Measurements from ENCODE around the gene GAS2L2.
A peak's percentile ranks its signal among the peaks of the same experiment; 100 is the strongest.
"Not testable (repeated sequence)": the region's sequence is repeated elsewhere in the genome, so short reads cannot be mapped to it uniquely, and the experiment has no call there.

GAS2L2 gene

DNA sequence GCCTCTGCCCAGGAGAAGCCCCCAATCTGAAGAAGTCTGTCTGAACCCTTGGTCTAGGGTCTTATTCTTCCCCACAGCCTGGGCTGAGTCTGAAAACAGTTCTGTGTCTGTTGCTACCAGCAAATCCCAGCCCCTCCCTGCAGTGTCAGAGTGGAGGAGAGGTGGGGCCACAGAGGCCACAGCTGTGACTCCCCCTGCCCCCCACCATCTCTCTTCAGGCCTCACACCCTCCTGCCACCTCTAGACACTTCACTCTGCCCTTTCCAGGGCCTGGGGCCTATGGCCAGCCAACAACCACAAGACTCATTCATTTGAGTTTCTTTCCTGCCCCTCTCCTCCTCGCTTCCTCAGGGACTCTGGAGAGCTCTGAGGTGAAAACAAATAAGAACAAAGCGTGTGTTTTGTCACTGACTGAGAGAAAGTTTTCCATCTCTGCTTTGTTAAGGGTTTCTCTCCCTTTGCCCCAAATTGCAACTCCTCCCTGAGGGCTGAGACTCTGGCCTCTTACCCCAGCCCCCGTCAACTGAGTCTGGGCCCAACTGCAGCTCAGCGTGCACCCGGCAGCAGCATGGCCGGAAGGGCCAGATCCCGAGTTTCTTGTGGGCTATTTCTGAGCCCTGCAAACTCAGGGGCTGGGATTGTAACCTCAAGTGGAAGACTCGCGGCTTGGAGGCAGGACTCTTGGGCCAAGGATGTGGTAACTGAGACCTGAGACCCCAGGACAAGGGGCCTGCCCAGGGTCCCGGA lies 20.8 kb upstream of the GAS2L2 start:
- no peak for DNase-seq (ENCODE audit: low read depth, low spot score)

DNA sequence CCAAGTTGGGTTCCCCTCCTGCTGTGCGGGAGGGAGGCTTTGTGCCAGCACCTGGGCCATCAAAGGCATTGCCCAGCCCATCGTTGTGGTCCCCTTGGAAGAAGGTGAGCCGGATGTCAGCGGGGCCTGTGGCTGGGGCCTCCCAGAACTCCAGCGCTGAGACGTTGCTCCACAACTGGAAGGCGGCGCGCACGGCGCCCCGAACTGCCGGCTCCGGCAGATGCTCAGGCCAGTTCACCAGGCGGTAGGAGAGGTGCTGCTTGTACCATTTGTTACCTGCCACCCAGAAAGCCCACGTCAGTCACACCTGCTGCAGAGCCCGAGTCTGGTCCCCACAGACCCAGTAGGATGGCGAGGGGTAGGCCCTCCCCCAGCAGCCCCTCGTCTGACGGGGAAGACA lies 20.1 kb upstream of the GAS2L2 start:
- DNase-seq (ENCODE audit: low read depth, low spot score) = no peak

DNA sequence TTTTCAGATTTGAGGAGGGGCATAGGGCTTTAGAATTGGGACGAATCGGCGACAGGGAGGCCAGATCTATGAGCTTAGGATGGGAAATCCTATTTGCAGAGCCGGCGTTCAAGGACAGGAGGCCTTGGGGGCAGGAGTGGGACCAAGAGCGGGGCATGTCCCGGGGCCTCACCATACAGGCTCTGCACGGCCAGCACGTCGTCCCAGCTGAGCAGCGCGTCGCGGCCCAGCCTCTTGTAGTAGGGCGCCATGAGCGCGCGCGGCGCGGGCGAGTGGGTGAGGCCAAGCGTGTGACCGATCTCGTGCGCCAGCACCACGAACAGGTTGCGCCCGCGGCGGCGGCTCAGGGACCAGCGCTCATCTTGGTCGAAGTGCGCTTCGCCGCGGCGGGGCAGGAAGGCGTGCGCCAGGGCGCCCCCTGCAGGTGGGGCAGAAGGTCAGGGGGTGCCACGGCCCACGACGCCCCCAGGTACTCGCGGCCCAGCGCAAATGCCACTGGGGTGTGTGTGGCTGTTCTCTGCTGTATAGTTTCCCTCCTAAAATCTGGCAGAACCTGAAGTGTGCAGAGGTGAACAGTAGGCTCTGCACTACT lies 17.0 kb upstream of the GAS2L2 start:
- no peak for DNase-seq (ENCODE audit: low read depth, low spot score)

DNA sequence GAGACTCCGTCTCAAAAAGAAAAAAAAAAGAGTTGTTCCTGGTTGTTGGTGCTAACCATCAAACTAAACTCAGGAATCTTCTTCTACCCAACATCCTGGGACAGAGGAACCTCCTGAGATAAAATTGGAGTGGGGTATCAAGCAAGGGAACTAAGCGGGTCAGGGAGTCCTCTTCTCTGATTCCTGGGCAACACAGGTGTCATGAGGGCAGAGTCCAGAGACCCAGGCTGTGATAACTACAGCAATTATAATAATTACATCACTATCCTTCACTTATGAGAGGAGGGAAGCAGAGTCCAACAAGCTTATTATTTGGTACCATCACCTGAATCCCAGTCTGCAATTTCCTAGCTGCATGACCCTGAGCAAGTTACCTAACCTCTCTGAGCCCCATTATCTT lies 15.8 kb upstream of the GAS2L2 start:
- no peak for DNase-seq (ENCODE audit: low read depth, low spot score)

DNA sequence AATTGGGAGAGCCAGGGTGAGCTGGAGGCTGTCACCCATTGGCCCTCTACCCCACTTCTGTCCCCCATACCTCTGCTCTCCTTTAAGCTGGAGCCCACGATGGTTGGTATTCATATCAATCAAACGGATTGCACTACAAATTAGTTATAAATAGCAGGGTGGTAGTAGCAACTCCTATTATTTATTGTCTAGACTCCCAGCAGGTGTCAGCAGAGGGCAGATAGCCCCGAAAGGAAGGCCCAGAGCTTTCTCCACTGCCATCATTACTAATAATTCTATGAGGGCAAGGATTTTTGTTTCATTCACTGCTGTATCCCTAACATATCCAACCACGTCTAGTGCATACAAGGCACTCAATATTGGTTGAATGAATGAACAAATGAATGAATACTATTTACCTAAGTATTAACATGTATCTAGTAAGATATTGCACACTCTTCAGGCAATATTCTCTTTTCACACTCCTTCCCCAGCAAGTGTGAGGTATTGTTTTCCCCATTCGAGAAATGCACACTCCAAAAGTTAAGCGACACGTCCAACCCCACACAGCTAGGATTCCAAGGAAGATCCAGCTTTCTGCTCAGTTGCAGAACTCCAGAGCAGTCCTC lies 14.0 kb upstream of the GAS2L2 start:
- no peak for DNase-seq (ENCODE audit: low read depth, low spot score)

DNA sequence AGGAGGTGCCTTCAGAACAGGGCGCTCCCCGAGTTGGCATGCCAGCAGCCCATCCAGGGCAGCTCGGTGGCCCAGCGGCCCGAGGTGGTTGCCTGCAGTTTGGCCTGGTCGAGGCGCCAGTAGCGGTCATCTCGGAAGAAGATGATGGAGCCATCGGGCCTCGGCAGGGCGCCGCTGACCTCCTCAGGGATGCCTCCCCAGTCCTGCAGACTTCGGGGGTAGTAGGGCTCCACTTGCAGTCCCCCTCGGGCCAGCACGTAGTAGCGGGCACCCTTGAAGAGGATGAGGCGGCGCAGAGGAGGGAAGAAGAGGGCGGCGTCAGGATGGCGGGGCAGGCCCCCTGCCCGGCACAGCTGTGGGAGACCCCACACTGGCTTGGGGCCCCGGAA lies 13.4 kb upstream of the GAS2L2 start:
- DNase-seq (ENCODE audit: low read depth, low spot score) = no peak

DNA sequence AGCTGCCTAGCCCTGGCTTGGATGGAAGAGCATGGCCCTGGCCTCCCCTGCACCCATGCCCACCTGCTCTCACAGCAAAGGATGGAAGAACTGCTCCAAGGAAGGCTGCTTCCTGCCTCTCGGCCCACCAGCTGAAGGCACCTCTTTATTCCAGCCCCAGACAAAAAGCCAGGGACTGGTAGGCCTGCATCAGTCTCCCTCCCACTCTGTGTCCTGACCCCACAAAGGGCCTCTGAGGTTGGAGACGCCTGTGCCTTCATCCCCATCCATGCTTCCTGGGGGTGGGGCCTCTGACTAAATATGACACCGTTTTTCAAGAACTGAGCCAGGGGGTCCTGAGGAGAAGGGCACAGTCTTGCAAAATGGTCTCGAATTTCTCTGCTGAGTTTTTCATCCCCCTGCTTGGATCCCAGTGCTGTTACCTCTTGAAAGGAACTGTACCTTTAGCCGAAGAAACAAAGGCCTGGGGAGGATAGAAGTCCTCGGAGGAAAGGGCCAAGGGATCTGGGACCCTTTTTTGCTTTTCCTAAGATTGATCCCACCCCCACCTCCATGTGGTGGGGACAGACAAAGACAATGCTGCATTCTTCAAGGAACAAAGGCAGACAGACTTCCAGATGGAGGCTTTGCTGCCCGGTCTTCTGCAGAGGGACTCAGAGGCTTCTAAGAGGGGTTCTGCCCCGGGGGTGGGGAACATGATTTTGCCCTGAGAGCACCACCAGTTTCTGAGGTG lies 12.9 kb upstream of the GAS2L2 start:
- DNase-seq (ENCODE audit: low read depth, low spot score) = no peak

DNA sequence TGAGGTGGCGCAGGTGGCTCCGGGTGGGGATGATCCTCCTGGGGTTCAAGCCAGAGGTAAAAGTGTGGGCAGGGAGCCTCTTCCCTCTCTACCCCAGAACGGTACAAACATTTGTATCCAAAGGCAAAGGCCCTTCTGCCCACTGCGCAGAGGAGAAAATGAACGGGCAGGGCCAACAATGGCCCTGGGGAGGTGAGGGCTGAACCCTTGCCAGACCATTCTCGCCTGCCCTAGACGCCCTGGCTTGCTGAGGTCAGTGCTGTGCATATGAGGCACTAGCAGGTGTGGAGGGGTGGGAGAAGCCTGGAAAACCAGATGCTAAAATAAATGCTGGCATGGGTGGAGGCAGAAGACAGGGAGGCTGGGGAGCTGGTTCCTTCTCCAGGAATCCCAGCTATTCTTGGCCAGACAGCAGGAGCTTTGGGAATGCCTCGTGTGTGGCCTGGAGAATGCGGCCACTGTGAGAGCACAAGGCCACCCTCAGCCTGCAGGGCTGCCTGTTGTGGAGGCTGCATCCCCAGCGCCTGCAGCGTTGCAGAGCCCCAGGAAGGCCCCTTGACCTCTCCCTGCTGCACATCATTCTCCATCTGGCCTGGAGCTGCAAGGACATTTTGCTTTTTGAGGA lies 12.2 kb upstream of the GAS2L2 start:
- no peak for DNase-seq (ENCODE audit: low read depth, low spot score)

DNA sequence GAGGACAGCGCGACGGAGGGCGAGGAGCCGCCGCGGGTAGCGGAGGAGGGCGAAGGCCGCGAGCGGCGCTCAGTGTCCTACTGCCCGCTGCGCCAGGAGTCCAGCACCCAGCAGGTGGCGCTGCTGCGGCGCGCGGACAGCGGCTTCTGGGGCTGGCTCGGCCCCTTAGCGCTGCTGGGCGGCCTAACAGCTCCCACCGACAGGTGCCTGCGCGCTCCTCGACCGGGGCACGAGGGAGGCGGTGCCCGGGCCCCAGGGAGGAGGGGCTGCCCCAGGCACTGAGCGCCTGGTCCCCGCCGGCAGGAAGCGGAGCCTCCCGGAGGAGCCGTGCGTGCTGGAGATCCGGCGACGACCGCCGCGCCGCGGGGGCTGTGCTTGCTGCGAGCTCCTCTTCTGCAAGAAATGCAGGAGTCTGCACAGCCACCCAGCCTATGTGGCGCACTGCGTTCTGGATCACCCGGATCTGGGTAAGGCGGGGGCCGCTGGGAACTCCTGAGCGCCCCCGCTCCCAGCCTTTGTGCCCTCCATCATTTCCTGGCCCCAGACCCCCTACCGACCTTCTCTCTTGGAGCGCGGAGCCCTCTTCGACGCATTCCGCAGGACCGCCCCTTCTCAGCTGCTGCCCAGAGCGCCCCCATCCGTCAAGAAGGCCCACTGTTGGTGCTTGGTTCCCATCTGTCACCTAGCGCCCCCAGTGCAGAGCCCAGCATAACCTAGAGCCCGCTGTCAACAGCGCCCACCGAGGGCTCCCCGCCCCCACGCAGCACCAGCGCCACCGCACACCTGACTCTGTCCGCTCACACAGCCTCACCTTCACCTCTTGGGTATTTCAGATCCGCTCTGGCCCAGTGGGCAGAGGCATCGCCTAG lies 11.3 kb upstream of the GAS2L2 start:
- peak; percentile 65 for DNase-seq (ENCODE audit: low read depth, low spot score)

DNA sequence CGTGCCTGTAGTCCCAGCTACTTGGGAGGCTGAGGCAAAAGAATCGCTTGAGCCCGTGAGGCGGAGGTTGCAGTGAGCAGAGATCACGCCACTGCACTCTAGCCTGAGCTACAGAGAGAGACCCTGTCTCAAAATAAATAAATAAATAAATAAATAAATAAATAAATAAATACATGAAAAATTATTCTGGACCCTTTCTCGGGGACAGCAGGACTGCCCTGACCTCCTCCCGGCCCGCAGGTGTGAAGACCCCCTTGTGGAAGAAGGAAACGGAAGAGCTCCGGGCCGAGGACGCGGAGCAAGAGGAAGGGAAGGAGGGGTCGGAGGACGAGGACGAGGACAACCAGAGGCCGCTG lies 10.7 kb upstream of the GAS2L2 start:
- no peak for DNase-seq (ENCODE audit: low read depth, low spot score)

DNA sequence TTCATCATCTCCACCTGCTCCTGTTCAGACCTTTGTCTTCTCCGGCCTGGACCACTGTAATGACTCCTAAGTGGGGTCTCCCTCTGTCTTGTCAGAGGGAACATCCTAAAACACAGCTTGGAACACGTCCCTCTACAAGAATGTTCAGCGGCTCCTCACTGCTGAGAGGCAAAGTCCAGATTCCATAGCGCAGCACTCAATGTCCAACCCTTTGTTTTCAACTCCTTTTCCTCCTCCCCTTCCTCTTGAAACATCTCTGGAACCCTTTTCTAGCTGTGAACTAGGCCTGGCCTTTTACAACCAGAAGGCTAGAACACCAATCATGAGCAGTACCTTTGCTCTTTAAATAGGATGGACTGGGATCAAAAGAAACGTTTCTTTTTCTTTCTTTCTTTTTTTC lies 8.6 kb upstream of the GAS2L2 start:
- DNase-seq (ENCODE audit: low read depth, low spot score) = no peak

DNA sequence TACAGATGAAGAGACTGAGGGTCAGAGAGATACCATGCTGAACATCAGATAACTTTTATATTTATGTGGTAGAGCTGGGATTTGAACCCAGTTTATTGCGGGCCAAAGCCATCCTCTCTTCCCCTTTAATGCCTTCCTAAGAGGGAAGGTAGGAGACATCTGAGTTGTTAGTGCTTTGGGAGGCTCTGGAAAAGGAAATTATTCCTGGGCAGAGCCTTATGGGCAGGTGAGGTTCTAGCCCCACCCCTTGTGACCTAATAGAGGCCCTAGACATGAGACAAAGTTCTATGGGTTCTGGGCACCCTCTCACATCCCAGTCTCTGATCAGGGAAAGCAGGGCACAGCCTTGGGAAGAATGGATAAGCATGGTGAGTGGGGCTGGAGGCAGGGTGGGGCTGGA lies 7.5 kb upstream of the GAS2L2 start, which contains the start of gene C17orf50:
C17orf50 (plus strand) TSS at position 301 of the 400 bp plus-strand sequence; CDS start at position 356, 55 bp downstream.
- no peak for DNase-seq (ENCODE audit: low read depth, low spot score)

DNA sequence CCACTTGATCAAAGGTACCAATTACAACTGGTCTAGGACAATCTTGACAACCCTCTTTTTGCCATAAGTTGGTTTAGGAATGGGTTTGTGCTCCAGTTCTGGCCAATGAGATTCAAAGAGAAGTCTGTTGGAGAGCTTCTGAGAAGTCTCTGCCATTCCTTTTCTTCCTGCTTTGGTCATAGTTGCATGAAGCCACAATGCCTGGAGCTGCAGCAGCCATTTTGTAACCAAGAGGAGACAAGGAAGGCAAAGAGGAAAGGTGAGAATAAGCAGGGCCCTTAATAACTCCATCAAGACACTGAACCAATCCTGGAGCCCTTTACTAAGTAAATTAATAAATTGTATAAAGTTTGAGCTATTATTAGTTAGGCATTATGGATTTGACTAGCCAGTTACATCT lies 4.2 kb upstream of the GAS2L2 start:
- DNase-seq (ENCODE audit: low read depth, low spot score) = no peak

DNA sequence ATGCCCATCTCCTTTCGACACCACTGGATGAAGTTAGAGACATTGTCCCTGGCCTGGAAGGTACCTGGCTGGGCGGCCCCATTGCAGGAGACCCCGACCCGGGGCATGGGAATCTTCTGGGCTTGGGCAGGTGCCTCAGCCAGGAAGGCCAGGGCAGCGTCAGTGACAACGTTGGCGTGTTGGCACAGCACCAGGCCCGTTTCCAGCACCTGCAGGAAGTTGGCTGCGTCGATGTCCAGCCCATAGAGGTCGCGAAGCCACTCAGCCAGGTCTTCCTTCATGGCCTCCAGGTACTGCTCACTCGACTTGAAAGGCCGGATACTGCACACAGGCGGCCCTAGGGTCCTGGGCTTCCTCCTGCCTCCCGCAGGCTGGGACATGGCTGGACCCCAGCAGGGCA lies 568 bp downstream of the GAS2L2 start:
- no peak for DNase-seq (ENCODE audit: low read depth, low spot score)

DNA sequence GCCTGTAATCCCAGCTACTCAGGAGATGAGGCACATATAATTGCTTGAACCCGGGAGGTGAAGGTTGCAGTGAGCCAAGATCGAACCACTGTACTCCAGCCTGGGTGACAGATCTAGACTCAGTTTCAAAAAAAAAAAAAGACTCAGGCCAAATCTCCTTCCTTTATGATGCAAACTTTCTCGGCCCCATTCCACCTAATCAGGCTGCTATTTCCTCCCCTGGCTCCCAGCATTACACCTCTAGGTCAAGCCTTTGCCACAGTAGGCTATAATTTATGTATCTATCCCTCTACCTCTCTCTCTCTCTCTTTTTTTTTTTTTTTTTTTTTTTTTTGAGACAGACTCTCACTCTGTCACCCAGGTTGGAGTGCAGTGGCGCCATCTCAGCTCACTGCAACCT lies 1.5 kb downstream of the GAS2L2 start:
- DNase-seq (ENCODE audit: low read depth, low spot score) = not testable (repeated sequence)

DNA sequence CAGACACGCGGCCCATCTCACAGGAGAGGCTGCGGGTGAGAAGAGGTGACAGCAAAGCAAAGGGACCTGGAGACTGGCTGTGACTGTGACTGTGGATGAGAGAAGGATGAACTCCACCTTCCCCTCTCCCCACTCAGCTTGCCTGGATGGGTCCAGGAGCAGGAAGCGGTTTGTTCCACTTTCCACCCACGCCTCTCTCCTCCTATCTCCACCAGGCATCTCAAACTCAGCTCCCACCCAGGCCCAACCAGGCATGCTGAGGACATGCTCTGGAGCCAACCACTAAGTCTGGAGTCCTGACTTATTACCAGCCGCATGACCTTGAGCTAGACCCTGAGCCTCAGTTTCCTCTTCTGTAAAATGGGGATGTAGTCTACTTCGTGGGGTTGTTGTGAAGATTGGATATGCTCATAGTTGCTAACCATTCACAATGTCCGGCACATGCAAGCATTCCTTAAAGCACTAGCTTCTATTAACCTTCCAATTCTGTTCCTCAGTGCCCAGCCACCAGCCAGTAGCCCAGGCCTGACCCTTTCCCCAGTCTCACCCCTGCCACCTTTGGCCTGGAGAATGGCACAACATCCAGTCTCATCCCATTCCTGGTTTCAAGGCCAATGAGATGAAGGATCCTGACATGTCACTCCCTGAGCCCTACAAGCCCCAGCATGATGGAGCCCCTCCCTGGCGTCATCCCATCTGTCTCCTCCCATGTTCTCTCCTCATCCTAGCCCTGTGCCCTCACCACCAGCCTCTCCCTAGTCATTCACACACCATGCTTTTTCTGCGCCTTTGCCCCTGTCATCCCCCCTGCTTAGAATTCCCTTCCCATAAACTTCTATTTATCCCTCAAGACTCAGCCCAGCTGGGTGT lies 2.3 kb downstream of the GAS2L2 start:
- DNase-seq (ENCODE audit: low read depth, low spot score) = no peak

DNA sequence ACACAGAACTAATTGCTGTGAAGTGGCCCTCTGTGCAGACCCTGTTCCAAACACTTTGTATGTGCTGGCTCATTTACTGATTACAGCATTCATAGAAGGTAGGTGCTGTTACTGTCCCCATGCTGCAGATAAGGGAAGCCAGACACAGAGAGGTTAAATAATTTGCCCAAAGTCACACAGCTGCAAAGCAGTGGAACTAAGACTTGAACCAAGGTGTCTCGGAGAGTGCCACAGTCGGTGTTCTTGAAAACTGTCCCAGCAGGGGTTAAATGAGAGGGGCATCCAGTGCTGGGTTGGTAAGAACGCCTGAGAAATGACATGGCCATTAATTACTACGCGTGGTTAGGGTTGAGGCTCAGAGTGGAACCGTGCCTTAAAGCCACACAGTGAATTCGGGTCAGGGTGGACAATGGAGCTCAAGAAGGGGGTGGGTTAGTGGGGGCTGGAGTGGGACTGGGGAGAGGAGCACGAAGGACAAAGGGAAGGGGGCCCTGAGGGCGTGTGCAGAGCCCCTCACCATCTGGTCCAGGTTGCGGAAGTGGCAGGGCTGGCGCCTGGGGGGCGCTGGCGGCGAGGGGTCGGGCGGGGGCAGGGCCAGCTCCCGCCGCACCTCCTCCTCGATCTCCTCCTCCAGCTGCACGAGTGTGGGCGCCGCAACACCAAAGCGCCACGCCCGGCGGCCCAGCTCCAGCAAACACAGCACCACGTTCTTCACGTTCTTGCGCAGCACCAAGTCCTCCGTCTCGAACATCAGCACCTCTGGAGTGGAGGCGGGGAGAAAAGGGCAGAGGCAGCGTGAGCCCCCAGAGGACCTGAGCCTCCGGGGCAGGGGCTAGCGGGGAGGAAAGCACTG lies 3.3 kb downstream of the GAS2L2 start:
- no peak for DNase-seq (ENCODE audit: low read depth, low spot score)

DNA sequence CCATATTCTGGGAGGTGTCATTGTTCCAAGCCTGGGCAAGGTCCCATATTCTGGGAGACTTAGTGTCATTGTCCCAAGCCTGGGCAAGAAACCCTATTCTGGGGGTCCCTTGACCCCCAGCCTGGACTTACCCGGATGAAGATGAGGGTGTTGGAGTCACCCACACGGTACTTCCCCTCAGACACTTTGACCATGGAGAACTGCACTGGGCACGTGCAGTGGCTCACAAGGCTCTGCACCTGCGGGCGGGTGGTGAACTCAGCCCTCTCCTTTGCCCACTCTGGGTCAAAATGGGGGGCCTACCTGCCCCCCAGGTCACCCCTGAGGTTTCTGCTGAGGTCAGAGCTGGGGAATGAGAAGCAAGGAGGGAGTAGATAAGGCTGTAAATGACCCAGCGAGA lies 4.1 kb downstream of the GAS2L2 start:
- DNase-seq (ENCODE audit: low read depth, low spot score) = no peak

DNA sequence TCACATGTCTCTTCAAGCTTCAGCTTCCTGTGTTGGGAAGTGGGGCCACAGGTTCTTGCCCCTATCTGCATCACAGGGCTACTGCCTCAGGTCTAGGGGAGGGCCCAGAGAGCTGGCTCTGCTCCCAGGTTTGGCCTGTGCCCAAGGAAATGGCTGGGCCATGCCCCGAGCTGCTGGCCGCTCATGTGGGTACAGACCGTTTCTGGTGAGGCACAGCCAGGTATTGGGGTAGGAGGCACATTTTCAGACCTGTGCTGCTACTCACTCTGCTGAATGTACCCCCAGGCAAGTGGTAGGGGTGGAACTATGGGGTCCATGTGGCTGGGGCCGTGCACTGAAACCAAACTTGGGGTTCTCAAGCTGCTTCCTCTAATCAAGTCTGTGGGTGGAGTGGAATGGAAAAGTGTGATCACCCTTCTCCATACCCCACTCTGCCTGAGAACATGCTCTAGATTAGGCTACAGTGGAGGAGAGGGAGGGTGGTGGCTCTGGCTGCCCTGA lies 4.6 kb downstream of the GAS2L2 start:
- DNase-seq (ENCODE audit: low read depth, low spot score) = no peak

All from activated CD4-positive, CD25-positive, alpha-beta regulatory T cell treated with anti-CD3 and anti-CD28 coated beads, Interleukin-2, amount 50 U/mL, for 16 hours (primary cell).